Measurements from ENCODE around the gene PAPPA2. TPM values are rescaled to one million over a fixed set of nuclear protein-coding genes. Genes with fewer than 3 reads are reported as not detected.

PAPPA2 gene
- total and polyA plus RNA-seq, 2 of the 4 experiments (the other 2 are of a cell fraction), result 0.10 to 0.18 TPM

GRCh38 chr1:176448340-176448739, 14.6 kb upstream of the PAPPA2 start:
- no peak overlapping the region for H4K5ac ChIP-seq (ENCODE audit: low read depth, low read length)
- no peak overlapping the region for H2BK5ac ChIP-seq (ENCODE audit: low read depth, low read length, poor library complexity, severe bottlenecking)
- no peak overlapping the region for H3K14ac ChIP-seq (replicated peaks; ENCODE audit: low read depth, low read length)
- no peak overlapping the region for H3K4me2 ChIP-seq (ENCODE audit: low read depth, low read length)
- H3K36me3 ChIP-seq (ENCODE audit: control insufficient read depth, insufficient read depth, low read length), result no peaks in the 10 kb centered on the region
- no peak overlapping the region for H3K4me3 ChIP-seq (ENCODE audit: insufficient read depth, low read depth, low read length)
- no peak overlapping the region for H4K8ac ChIP-seq (ENCODE audit: low read depth in 2 of 2, low read length in 2 of 2)
- no peaks in the 10 kb centered on the region for H3K9me1 ChIP-seq (ENCODE audit: insufficient read depth, low read length)
- H2AK9ac ChIP-seq (replicated peaks; ENCODE audit: low read depth, low read length, poor library complexity), result no peak overlapping the region
- no peak overlapping the region for H3K56ac ChIP-seq (ENCODE audit: extremely low read depth, insufficient read depth, low read length)
- H2BK15ac ChIP-seq (ENCODE audit: low read depth, low read length), result no peak overlapping the region
- no peak overlapping the region for H3K27ac ChIP-seq (ENCODE audit: insufficient read depth, low read length)
- dilution Hi-C loops (cut with HindIII; ENCODE audit: low sequenced_read_pairs, unreplicated experiment) (no loop called here), intact Hi-C loops (cut with micrococcal nuclease) (no loop called here), in situ Hi-C loops (cut with MboI; ENCODE audit: low sequenced_read_pairs) (no loop called here)
- TF ChIP-seq CHD1 (IDR thresholded peaks at IDR 0.05; ENCODE audit: low read depth, low read length), result no peak
- TF ChIP-seq MAZ (IDR thresholded peaks at IDR 0.05; ENCODE audit: borderline replicate concordance, low read depth, low read length), result no peak
- TF ChIP-seq FOS (IDR thresholded peaks at IDR 0.05; ENCODE audit: low read depth, low read length), result no peak
- no peak for TF ChIP-seq CTCF (conservative IDR thresholded peaks at IDR 0.05; ENCODE audit: low read depth, low read length)
- no peak for TF ChIP-seq USF2 (IDR thresholded peaks at IDR 0.05; ENCODE audit: low read depth, low read length)
- TF ChIP-seq CEBPB (IDR thresholded peaks at IDR 0.05; ENCODE audit: low read depth, low read length), result no peak
- no peak for TF ChIP-seq NFE2L2 (IDR thresholded peaks at IDR 0.05; ENCODE audit: low read depth, low read length)
- TF ChIP-seq MXI1 (IDR thresholded peaks at IDR 0.05; ENCODE audit: borderline replicate concordance, low read depth, low read length), result no peak
- no peak for TF ChIP-seq SMC3 (IDR thresholded peaks at IDR 0.05; ENCODE audit: low read depth, low read length)
- TF ChIP-seq ELK1 (IDR thresholded peaks at IDR 0.05; ENCODE audit: borderline replicate concordance, low read depth, low read length), result no peak
- TF ChIP-seq RAD21 (IDR thresholded peaks at IDR 0.05; ENCODE audit: low read length), result no peak
- no peak for TF ChIP-seq POLR2A (IDR thresholded peaks at IDR 0.05; ENCODE audit: low read depth, low read length)
- no peak for TF ChIP-seq RCOR1 (IDR thresholded peaks at IDR 0.05; ENCODE audit: insufficient replicate concordance, low read length)
- TF ChIP-seq MAFK (IDR thresholded peaks at IDR 0.05; ENCODE audit: low read depth, low read length), result no peak
- TF ChIP-seq BHLHE40 (IDR thresholded peaks at IDR 0.05; ENCODE audit: low read depth, low read length), result no peak
- no peak for TF ChIP-seq RFX5 (IDR thresholded peaks at IDR 0.05; ENCODE audit: low read depth, low read length)
- H2AK5ac ChIP-seq (ENCODE audit: low read depth, low read length), result no peak overlapping the region
- no peak overlapping the region for H2AFZ ChIP-seq (replicated peaks; ENCODE audit: low read length, poor library complexity)
- no peak overlapping the region for H3K18ac ChIP-seq (ENCODE audit: low read depth, low read length)
- ChIA-PET POLR2A (ENCODE audit: unreplicated experiment) (no interaction called here), CTCF (interaction anchor here (0.6 kb wide), 2 partner anchors 62 to 78 kb away, joined by 3 to 7 read pairs; no protein-coding TSS in a partner anchor)
- no CpG with 5 or more reads among the region's 4 CpGs for WGBS, 2 experiments (ENCODE audit: extremely low coverage in 2 of 2, insufficient read length in 1 of 2)
- no peaks in the 10 kb centered on the region for H3K79me1 ChIP-seq (ENCODE audit: low read depth in 1 of 2, low read length in 2 of 2)
- ATAC-seq (ENCODE audit: low read depth) (no peak), DNase-seq (no peak)
- H3K27me3 ChIP-seq (ENCODE audit: control insufficient read depth, insufficient read depth, low read length), result no peaks in the 10 kb centered on the region
- H3K9ac ChIP-seq (ENCODE audit: low read depth, low read length), result no peak overlapping the region
- no TSS peak for BruUV-seq (replicated peaks)
- no peak overlapping the region for H3K23ac ChIP-seq (ENCODE audit: low read depth, low read length)
- 0 out of 2 replicates have a peak, but pooled peaks cover 3% of the 10 kb centered on the region for H3K9me3 ChIP-seq (ENCODE audit: control insufficient read depth, insufficient read depth, low read length)
- no peak overlapping the region for H2BK120ac ChIP-seq (ENCODE audit: low read depth, low read length)
- H4K91ac ChIP-seq (ENCODE audit: insufficient read depth, low read depth, low read length), result no peak overlapping the region
- no peak overlapping the region for H2BK20ac ChIP-seq (ENCODE audit: low read depth, low read length)
- no peak overlapping the region for H3K4ac ChIP-seq (ENCODE audit: low read depth, low read length)
- no peaks in the 10 kb centered on the region for H3K4me1 ChIP-seq (ENCODE audit: control insufficient read depth, insufficient read depth, low read length)
- H4K20me1 ChIP-seq (ENCODE audit: insufficient read depth, low read length), result no peaks in the 10 kb centered on the region
